PC-3 (cell line): ENCODE results near the gene PGLYRP4.

Experiments used
- EZH2phosphoT487 ChIP-seq: fragments of 300-600 bp; sonication (generic); IDR thresholded peaks from 2 replicates; pipeline ENCODE4 v1.6.1; 2018; ENCODE audit warnings: mild to moderate bottlenecking, antibody characterized with exemption, low read length, borderline replicate concordance
- TF ChIP-seq, protein P1 (sequence below): fragments of 300-600 bp; sonication (generic); conservative IDR thresholded peaks from 2 replicates; pipeline ENCODE4 v1.5.1; 2017; ENCODE audit warnings: antibody characterized with exemption, low read depth, mild to moderate bottlenecking, low read length

DNA sequence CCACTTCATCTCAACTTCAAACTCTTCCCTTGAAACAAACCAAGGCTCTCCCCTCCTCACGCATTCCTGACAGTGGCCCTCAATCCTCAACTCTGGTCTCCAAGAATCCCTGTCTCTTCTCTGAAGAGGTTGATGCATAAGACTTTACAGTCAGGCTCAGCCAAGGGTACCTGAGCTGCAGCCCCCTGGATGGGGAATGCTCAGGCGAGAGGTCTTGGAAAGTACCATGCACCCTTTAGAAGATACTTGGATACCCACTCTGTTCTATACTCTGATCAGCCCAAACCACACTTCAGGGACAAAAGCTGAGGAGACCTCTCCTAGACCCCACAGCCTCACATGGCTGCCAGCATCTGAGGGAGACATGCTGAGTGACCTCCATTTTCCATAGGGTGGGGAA is 35.4 kb downstream of the PGLYRP4 start:
- TF ChIP-seq, protein P1, sequence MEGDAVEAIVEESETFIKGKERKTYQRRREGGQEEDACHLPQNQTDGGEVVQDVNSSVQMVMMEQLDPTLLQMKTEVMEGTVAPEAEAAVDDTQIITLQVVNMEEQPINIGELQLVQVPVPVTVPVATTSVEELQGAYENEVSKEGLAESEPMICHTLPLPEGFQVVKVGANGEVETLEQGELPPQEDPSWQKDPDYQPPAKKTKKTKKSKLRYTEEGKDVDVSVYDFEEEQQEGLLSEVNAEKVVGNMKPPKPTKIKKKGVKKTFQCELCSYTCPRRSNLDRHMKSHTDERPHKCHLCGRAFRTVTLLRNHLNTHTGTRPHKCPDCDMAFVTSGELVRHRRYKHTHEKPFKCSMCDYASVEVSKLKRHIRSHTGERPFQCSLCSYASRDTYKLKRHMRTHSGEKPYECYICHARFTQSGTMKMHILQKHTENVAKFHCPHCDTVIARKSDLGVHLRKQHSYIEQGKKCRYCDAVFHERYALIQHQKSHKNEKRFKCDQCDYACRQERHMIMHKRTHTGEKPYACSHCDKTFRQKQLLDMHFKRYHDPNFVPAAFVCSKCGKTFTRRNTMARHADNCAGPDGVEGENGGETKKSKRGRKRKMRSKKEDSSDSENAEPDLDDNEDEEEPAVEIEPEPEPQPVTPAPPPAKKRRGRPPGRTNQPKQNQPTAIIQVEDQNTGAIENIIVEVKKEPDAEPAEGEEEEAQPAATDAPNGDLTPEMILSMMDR, result no peak
- no peak for TF ChIP-seq EZH2phosphoT487
